GM12891 (cell line): Measurements from ENCODE around the gene TES.

Experiments used
- PAX5 ChIP-seq: IDR thresholded peaks from 2 replicates; pipeline ENCODE4 v1.6.1; 2011; ENCODE audit warnings: low read length, moderate library complexity, mild to moderate bottlenecking; ENCODE audit not compliant: insufficient read depth, severe bottlenecking
- POLR2A ChIP-seq: IDR thresholded peaks from 2 replicates; pipeline ENCODE4 v1.6.1; 2011; ENCODE audit warnings: low read depth, low read length, control low read depth
- POLR2AphosphoS5 ChIP-seq: IDR thresholded peaks from 2 replicates; pipeline ENCODE4 v1.6.1; 2011; ENCODE audit warnings: low read depth, low read length, control low read depth
- POU2F2 ChIP-seq: IDR thresholded peaks from 2 replicates; pipeline ENCODE4 v1.6.1; 2011; ENCODE audit warnings: low read depth, mild to moderate bottlenecking, control low read depth, low read length, moderate library complexity
- TAF1 ChIP-seq: IDR thresholded peaks from 2 replicates; pipeline ENCODE4 v1.6.1; 2011; ENCODE audit warnings: low read depth, low read length, control low read depth

GRCh38 chr7:116215551-116215950 is 5.2 kb downstream of the TES start:
- TF ChIP-seq POLR2A: no peak
- no peak for TF ChIP-seq TAF1
- TF ChIP-seq POLR2AphosphoS5: no peak
- TF ChIP-seq PAX5: no peak
- TF ChIP-seq POU2F2: no peak
